Measurements from ENCODE around the gene CDK5RAP1. TPM values are rescaled to one million over a fixed set of nuclear protein-coding genes. Genes with fewer than 3 reads are reported as not detected.
"Not testable (repeated sequence)": the region's sequence is repeated elsewhere in the genome, so short reads cannot be mapped to it uniquely, and the experiment has no call there.

CDK5RAP1 gene, protein sequence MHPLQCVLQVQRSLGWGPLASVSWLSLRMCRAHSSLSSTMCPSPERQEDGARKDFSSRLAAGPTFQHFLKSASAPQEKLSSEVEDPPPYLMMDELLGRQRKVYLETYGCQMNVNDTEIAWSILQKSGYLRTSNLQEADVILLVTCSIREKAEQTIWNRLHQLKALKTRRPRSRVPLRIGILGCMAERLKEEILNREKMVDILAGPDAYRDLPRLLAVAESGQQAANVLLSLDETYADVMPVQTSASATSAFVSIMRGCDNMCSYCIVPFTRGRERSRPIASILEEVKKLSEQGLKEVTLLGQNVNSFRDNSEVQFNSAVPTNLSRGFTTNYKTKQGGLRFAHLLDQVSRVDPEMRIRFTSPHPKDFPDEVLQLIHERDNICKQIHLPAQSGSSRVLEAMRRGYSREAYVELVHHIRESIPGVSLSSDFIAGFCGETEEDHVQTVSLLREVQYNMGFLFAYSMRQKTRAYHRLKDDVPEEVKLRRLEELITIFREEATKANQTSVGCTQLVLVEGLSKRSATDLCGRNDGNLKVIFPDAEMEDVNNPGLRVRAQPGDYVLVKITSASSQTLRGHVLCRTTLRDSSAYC
- total RNA-seq: 38.3 and 38.5 TPM in 2 replicates

DNA sequence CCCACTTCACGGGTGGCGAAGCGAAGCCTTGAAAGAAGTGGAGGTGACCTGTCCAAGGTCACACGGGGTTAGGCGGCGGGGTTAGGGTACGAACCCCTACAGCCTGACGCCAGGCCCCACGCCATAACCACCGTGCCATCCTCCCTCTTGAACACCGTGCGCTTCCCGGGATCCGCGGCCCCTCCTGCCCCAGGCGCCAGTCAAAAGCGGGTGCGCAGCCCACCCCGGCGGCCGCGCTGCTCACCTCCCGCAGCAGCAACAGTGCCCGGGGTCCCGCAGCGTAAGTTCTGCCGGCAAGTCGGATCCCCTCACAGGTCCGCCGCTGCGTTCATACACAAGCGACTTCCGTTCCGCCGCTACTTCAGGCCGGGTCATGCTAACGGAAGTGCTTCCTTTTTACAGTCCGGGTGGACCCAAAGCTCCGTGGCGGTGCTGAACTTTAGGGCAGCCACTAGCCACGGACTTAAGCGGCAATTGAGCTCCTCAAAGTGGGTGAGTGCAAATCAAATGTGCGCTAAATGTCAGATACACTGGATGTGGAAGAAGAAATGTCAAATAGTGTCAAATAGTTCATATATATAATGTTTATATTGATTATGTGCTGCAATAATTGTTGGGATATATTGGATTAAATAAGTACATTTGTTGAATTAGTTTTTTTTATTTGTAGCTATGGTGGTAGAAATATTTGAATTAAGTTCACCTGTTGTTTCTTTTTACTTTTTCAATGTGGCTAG lies at the start of gene CDK5RAP1:
TSS of gene CDK5RAP1 (minus strand) at position 336 of the 737 bp plus-strand sequence. CDS start 4,455 bp downstream, outside the sequence.
- intact Hi-C loops (cut with micrococcal nuclease): loop anchor here (1.0 to 2.0 kb wide), 3 partner anchors 43 to 592 kb away; partner anchors contain the start of genes ACTL10 and RALY

DNA sequence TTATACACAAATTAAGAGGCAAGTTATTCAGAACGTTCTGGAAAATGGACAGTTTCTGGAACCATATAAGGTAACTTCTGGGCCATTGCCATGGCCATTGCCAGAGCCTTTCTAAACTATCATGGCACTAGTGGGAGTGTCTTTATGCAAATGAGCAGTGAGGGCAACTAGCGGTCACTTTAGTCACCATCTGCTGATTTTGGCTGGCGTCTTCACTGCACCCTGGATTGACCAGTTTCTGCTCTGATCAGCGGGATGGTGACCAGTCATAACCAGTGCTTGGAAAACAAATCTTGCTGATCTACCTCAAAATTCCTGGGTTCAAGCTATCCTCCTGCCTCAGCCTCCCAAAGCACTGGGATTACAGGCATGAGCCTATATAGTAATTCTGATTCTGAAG lies 49.5 kb upstream of the CDK5RAP1 start:
- intact Hi-C loops (cut with micrococcal nuclease): no loop called here

DNA sequence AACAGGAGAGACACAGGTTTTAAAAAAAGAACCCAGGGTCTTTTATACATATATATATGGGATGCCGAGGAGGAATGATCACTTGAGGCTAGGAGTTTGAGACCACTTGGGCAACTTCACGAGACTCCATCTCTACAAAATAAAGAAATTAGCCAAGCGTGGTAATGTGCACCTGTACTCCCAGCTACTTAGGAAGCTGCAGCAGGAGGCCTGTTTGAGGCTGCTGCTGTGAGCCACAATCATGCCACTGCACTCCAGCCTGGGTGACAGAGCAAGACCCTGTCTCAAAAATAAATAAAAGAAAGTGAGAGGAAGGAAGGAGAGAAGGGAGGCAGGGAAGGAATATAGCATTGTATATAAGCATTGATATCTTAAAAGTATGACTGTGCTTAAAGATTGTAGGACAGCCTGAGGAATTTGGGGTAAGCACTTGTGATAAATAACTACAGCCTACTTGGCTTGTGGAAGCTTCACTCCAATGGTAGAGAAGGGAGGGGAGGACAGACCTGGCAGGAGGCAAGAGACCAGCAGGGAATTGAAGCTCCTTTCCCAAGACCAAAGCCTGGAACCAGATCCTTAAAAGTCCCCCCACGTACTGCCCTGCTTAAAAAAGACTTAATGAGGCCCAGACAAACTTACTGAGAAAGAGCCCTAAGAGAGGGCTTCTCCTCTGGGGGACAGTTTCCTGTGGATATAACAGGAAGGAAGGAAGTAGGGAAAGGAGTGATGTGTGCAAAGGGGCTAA lies 44.7 kb upstream of the CDK5RAP1 start:
- intact Hi-C loops (cut with micrococcal nuclease): no loop called here

DNA sequence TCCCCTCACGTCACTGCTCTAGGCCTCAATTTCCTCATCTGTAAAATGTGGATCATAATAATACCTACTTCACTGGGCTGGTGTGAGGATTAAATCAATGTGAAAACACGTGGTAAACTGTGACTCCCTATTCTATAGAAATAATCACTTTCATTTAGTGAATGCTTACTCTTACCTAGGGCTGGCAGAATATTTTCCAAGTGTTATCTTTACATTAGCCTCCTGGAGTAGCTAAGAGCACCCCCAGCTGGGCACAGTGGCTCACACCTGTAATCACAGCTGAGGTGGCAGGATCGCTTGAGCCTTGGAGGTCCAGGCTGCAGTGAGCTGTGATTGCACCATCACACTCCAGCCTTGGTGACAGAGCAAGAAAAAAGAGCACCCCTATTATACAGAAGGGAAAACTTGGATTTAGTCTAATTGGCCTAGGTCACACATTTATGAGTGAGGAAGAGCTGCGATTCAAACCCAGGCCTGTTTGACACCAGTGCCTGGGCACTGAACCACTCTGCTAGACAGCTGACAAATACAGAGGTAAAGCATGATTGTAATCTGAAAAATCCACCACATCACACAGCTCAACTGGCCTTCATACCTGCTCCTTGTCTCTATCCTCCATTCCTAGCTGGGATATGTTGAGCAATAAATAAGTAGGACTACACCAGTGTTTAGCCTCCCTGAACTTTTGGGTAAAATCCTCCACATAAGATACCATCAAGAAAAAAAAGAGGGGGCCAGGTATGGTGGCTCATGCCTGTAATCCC lies 43.7 kb upstream of the CDK5RAP1 start:
- intact Hi-C loops (cut with micrococcal nuclease): loop anchor here (1.0 to 5.0 kb wide), 3 partner anchors 44 to 287 kb away; partner anchors contain the start of genes CBFA2T2, CDK5RAP1 and ZNF341

DNA sequence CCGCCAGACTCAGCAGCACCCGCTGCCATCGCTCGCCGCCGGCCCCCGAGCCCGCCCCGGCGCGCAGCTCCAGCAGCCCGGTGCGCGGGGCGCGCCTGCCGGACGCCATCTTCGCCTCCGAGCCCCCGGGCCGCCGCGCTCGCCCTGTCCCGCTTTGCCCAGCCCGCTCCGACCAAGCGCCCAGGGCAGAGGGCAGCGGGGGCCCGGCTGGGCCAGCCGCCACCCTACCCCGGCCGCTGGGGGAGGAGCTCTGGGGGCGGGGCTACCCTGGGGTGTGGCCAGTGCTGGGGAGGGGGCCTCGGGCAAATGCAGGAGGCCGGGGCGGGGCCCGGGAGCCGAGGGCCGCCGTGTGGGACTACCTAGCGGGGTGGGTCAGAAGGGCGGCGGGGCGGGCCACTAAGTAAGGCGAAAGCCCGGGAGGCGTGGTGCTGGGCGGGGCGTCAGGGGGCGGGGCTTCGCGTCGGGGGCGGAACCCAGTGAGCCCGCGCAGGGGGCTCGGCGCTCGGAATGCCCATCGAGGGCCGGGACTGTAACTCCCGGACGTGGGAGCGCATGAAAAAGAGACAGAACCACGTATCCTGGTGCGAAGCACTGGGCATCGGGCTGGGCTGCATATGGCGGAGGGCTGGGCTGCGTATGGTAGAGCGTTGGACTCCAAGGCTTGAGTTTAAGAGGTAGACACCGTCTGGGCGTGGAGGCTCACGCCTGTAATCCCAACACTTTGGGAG lies 42.4 kb upstream of the CDK5RAP1 start, which contains the start of gene SNTA1:
TSS of gene SNTA1 (minus strand) at position 252 of the 728 bp plus-strand sequence. CDS start at position 109, 143 bp downstream.
- intact Hi-C loops (cut with micrococcal nuclease): loop anchor here (1.0 to 5.0 kb wide), 6 partner anchors 42 to 550 kb away; partner anchors contain the start of genes CBFA2T2, CDK5RAP1, CHMP4B and RALY

DNA sequence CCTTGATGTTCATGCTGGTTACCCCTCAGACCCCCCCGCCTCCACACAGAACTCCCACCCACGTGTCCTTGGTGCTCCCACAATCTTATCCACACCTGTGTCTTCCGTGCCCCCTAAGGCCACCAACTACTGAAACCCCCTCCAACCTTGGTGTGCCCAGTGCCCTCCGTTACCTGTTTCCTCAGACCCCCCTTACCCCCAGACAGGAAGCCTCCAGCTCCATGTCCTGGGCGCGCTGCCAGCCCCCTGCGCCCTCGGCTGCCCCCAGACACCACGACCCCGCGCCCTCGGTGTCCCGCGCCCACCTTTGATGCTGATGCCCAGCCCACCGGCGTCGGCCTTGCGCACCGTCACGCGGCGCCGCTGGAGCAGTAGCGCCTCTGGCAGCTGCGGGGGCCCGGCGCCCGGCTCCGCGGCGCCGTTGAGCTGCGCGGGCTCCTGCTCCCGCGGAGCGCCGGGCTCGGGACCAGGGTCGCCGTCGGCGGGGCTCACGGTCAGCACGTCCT lies 41.7 kb upstream of the CDK5RAP1 start:
- intact Hi-C loops (cut with micrococcal nuclease): loop anchor here (1.0 to 5.0 kb wide), 4 partner anchors 220 to 550 kb away; partner anchors contain the start of genes CHMP4B, RALY and ZNF341

DNA sequence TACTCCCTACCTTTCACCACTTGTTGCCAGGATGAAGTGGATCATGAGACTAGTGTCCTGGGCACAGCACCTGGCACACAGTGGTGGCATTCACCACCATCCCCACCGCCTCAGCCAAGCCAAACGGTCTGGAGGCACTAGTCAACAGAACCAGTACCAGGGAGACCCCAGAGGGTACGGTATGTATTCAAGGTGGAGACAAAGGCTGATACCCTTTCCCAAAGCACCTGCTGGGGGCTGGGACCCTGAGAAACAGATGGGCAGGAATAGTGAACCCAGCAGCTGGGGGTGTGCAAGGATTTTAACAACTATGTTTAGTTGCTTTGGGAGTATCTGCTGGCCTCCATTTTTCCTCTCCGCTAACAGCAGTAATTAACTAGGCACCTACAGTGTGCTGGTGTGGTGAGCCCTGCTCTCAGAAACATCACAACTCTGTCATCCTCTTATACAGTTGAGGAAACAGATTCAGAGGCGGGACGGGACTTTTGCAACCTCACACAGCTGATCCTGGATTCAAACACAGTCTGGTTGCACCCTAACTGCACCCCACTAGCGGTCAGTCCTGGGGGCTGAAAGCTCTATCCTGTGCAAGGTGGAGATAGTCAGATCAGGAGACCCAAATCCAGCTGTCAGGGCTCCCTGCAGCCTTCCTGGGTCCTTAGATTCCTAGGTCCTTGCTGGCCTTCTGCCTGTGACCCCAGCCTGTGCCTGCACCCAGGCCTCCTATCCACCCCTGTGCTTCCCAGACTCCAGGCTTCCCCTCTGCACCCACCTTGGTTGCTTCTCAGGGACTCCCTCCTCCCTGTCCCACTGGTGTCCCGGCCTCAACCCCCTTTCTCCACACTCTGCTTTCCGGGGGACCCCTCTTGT lies 41.1 kb upstream of the CDK5RAP1 start:
- intact Hi-C loops (cut with micrococcal nuclease): loop anchor here (1.0 to 5.0 kb wide), 4 partner anchors 221 to 551 kb away; partner anchors contain the start of genes CHMP4B, RALY and ZNF341

DNA sequence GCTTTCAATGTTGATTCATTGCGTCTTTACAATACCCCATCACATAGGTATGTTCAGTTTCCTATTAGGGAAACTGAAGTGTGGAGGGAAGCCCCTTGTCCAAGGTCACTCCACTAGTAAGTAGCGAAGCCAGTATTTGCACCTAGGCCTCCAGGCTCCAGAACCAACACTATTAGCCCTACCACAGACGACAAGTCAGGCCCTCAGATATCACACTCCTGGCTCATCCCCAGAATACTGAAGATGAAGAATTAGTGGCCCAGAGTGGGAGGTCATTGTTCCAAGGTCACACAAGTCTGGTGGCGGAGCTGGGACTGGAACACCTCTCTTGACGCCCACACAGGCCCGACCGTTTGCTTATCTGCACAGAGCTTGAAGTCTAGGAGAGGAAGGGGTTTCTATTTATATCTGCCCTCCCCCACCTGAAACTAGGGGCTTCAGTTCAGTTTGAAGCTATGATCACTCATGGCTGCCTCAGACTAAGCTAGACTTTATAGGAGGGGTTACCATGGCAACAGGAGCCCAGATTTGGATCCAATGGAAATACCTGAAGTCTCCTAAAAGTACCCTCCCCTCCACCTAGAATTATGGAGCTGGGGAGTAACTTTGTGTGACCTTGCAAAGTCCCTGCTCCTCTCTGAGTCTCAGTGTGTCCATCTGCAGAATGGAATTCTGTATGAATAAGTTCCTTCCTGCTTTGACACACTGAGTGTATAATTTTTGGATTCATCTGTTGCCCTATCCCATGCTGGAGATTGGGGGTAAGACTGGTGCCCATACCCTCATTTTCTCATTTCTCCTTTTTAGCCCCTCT lies 40.0 kb upstream of the CDK5RAP1 start:
- intact Hi-C loops (cut with micrococcal nuclease): loop anchor here (5.0 kb wide), 1 partner anchor 291 kb away; the partner anchor contains the start of gene ZNF341

DNA sequence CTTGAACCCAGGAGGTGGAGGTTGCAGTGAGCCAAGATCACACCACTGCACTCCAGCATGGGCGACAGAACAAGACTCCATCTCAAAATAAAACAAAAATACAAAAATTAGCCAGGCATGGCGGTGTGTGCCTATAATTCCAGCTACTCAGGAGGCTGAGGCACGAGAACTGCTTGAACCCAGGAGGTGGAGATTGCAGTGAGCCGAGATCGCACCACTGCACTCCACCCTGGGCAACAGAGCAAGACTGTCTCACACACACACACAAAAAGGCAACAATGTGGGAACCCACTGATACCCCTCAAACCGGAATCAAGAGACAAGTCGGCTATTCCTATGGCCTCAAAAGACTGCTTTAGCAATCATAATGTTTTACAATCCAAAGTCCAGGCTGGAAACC lies 39.2 kb upstream of the CDK5RAP1 start:
- intact Hi-C loops (cut with micrococcal nuclease): loop anchor here (5.0 kb wide), 1 partner anchor 292 kb away; the partner anchor contains the start of gene ZNF341

DNA sequence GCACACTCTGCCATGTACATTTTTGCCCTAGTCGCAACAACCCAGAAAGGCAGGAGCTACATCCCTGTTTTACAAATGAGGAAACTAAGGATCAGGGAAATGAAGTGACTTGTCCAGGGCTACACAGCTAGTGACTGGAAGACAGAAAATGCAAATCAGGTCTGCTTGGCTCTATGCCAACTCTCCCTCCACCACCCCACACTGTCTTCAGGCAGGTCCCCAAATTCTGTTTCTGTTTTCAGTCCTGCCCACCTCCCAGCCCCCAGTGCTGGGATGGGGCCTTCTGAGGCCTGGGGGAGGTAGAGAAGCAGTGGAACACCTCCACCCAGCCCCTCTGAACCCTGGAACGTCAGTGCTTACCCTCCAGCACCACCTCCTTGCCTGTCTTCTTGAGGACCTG lies 37.2 kb upstream of the CDK5RAP1 start:
- intact Hi-C loops (cut with micrococcal nuclease): no loop called here

DNA sequence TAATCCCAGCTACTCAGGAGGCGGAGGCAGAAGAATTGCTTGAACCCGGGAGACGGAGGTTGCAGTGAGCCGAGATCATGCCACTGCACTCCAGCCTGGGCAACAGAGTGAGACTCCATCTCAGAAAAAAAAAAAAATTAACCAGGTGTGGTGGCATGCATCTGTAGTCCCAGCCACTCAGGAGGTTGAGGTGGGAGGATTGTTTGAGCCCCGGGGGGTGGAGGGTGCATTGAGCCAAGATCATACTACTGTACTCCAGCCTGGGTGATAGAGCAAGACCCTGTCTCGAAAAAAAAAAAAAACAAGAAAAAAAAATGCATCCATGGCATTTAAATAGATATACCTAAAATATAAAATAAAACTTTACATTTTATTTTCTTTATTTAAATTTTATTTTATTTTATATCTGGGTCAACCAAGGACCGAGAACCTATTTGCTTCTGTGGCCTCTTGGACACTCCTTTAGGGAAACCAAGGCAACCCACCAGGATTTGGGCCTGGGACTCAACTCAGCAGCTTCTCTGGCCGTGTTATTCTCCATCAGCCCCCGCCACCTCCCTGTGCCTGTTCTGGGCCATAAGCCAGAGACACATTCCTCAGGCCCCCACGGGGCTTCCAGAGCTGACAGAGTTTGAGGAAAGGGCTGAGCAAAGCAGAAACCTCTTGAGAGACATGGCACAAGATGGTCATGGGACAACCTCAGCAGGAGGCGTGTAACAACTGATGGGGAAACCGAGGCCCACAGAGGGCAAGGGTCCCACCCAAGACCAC lies 36.0 kb upstream of the CDK5RAP1 start:
- intact Hi-C loops (cut with micrococcal nuclease): no loop called here

DNA sequence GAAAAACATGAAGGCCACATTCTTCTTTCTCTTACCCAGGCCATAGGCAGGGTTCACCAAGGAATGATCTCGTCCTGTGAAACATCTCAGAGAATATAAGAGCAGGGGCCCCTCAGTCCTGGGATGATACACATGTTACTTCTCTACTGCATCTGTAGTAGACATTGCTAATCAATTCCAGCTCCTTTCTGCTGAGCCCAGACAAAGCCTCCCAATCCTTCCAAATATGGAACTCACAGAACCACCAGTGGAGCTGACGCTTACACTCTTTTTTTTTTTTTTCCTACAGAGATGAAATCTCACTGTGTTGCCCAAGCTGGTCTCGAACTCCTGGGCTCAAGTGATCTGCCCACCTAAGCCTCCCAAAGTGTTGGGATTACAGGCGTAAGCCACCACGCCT lies 33.1 kb upstream of the CDK5RAP1 start:
- intact Hi-C loops (cut with micrococcal nuclease): no loop called here

DNA sequence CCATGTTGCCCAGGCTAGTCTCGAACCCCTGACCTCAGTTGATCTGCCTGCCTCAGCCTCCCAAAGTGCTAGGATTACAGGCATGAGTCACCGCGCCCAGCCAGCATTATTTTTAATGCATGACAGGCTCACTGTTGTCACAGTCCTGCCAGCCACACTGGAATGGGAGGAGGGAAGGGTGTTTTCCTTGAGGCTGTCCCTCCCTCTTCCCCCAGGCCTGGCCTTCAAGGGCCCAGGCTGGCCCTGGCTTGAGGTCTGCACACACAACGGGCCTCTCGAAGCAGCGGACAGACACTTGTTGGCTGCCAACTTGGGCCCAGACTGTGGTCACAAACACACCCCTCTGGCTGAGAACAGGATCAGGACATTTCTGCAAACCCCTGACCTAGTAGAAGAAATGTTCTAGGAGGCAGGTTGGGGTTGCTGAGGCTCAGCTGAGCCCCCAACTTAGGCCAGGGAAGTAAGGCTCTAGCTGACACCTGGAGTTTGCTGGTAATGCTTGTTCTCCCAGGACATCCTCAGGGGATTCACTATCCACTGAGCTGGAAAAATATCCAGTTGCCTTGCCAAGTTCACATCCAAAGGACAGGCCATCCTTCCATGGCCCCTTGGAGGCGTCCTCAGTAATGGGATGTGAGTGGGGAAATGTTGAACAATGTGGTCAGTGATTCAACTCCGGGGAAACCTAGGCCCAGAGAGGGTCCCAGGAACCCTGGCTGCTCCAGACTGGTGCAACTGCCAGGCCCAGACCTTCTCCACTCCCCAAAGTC lies 32.3 kb upstream of the CDK5RAP1 start:
- intact Hi-C loops (cut with micrococcal nuclease): no loop called here

DNA sequence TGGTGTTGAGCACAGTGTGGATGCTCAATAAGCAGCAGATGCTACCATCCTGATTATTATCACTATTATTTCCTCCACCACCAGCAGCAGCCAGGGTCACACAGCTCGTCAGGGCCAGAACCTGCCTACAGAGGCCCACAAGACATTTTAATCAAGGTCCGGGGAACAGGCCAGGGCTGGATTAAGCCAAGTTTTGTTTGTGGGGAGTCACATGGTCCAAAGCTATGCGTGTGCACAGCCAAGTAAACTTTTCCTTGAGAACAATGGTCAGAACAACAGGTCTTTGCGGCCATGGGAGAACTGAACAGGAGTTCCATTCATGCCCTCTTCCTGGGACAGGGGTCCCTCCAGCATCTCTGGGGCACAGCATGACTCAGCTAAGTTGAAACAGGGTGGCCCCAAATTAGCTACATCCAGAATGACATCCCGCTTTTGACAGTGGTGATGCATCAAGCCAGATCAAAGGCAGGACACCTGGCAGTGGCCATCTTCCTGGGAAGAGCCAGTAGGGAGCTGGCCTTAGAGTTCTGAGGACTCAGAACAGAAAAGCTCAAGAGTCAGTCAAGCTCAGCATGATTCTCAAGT lies 30.6 kb upstream of the CDK5RAP1 start:
- intact Hi-C loops (cut with micrococcal nuclease): no loop called here

DNA sequence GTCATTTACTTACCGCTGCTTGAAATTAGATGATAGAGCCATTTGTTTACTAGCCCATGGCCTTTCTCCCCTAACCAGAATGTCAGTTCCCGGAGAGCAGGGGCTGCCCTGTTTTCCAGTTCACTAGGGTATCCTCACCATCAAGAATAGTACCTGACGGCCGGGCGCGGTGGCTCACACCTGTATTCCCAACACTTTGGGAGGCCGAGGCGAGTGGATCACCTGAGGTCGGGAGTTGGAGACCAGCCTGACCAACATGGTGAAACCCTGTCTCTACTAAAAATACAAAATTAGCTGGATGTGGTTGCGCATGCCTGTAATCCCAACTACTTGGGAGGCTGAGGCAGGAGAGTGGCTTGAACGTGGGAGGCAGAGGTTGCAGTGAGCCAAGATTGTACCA lies 22.6 kb upstream of the CDK5RAP1 start:
- intact Hi-C loops (cut with micrococcal nuclease): not testable (repeated sequence)
